ENCODE results near the gene SLC8A3. TPM values are rescaled to one million over a fixed set of nuclear protein-coding genes. Genes with fewer than 3 reads are reported as not detected.

Gene SLC8A3
- total RNA-seq, 2 experiments from 2014 or later = not detected

DNA sequence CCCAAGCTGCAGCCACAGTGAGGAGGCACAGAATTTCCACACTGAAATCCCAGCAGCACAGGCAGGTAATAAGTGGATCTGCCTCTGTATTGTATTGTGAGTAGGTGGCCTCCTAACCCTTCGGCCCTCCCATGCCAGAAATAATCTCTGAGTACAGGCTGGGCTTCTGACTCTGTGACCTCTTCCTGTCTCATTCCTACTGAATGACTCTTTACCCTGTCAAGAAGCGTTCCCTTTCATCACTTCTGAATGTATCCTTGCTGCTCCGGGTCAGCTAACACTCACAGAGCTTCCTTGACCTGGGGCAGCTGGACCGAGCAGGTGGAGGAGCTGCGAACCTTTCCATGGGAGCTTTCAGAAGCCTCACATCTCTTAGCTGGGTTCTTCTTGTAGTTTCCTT, 119.6 kb downstream of the SLC8A3 start:
- ChIA-PET POLR2A (no interaction called here), CTCF (ENCODE audit: unreplicated experiment) (no interaction called here)
- Histone ChIP-seq H3K4me1 (ENCODE audit: insufficient read depth, low read length, poor library complexity, severe bottlenecking) (no peaks in the 10 kb centered on the region), H3K79me2 (ENCODE audit: insufficient read depth, low read depth, low read length) (no peaks in the 10 kb centered on the region), H4K20me1 (ENCODE audit: insufficient read depth, low read length) (no peaks in the 10 kb centered on the region), H3K4me3 (ENCODE audit: low read depth, low read length, poor library complexity, severe bottlenecking) (no peak overlapping the region), H3K27ac (ENCODE audit: low read depth, low read length, poor library complexity, severe bottlenecking) (no peak overlapping the region), H2AFZ (ENCODE audit: low read length) (no peak overlapping the region), H3K9me2 (ENCODE audit: insufficient read depth, low read length) (no peaks in the 10 kb centered on the region), H3K9me3 (ENCODE audit: low read length) (no peaks in the 10 kb centered on the region), H3K36me3 (ENCODE audit: insufficient read depth, low read length) (no peaks in the 10 kb centered on the region), H3K4me2 (ENCODE audit: low read length) (no peak overlapping the region)
- BruUV-seq (replicated peaks) = no TSS peak
- TF ChIP-seq, protein P1, sequence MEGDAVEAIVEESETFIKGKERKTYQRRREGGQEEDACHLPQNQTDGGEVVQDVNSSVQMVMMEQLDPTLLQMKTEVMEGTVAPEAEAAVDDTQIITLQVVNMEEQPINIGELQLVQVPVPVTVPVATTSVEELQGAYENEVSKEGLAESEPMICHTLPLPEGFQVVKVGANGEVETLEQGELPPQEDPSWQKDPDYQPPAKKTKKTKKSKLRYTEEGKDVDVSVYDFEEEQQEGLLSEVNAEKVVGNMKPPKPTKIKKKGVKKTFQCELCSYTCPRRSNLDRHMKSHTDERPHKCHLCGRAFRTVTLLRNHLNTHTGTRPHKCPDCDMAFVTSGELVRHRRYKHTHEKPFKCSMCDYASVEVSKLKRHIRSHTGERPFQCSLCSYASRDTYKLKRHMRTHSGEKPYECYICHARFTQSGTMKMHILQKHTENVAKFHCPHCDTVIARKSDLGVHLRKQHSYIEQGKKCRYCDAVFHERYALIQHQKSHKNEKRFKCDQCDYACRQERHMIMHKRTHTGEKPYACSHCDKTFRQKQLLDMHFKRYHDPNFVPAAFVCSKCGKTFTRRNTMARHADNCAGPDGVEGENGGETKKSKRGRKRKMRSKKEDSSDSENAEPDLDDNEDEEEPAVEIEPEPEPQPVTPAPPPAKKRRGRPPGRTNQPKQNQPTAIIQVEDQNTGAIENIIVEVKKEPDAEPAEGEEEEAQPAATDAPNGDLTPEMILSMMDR (conservative IDR thresholded peaks at IDR 0.05; ENCODE audit: low read length) = no peak
- TF ChIP-seq EZH2phosphoT487 (IDR thresholded peaks at IDR 0.05; ENCODE audit: borderline replicate concordance, low read depth, low read length) = no peak
- DNase-seq (ENCODE audit: low spot score) = no peak
- intact Hi-C loops (cut with micrococcal nuclease; ENCODE audit: unreplicated experiment) = no loop called here

DNA sequence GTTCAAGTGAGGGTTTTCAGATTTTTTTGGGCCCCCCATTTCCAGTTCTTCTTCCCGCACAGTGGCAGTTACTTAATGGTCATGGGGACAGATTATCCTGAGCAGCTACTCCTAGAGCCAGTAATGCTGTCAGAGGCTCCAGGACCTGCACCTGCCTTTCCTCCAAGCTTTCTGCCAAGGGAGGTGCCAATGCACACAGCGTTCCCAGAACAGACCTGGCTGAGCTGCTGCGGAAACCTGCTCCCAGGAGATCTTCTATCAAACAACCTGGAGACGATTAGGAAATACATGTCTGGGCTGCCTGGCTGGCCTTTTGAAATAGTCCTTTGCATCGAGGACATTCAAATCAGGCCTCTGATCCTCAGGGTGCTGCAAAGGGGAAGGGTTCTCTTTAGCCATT, 120.9 kb downstream of the SLC8A3 start:
- Histone ChIP-seq H2AFZ (ENCODE audit: low read length) (no peak overlapping the region), H4K20me1 (ENCODE audit: insufficient read depth, low read length) (no peaks in the 10 kb centered on the region), H3K4me2 (ENCODE audit: low read length) (no peak overlapping the region), H3K79me2 (ENCODE audit: insufficient read depth, low read depth, low read length) (no peaks in the 10 kb centered on the region), H3K9me2 (ENCODE audit: insufficient read depth, low read length) (no peaks in the 10 kb centered on the region), H3K27ac (ENCODE audit: low read depth, low read length, poor library complexity, severe bottlenecking) (no peak overlapping the region), H3K9me3 (ENCODE audit: low read length) (no peaks in the 10 kb centered on the region), H3K4me3 (ENCODE audit: low read depth, low read length, poor library complexity, severe bottlenecking) (no peak overlapping the region), H3K4me1 (ENCODE audit: insufficient read depth, low read length, poor library complexity, severe bottlenecking) (no peaks in the 10 kb centered on the region), H3K36me3 (ENCODE audit: insufficient read depth, low read length) (no peaks in the 10 kb centered on the region)
- no peak for DNase-seq (ENCODE audit: low spot score)
- intact Hi-C loops (cut with micrococcal nuclease; ENCODE audit: unreplicated experiment) = no loop called here
- CTCF ChIA-PET (ENCODE audit: unreplicated experiment) = no interaction called here
- POLR2A ChIA-PET = no interaction called here
- TF ChIP-seq, protein P1 (conservative IDR thresholded peaks at IDR 0.05; ENCODE audit: low read length) = no peak
- no peak for TF ChIP-seq EZH2phosphoT487 (IDR thresholded peaks at IDR 0.05; ENCODE audit: borderline replicate concordance, low read depth, low read length)
- BruUV-seq (replicated peaks) = no TSS peak

DNA sequence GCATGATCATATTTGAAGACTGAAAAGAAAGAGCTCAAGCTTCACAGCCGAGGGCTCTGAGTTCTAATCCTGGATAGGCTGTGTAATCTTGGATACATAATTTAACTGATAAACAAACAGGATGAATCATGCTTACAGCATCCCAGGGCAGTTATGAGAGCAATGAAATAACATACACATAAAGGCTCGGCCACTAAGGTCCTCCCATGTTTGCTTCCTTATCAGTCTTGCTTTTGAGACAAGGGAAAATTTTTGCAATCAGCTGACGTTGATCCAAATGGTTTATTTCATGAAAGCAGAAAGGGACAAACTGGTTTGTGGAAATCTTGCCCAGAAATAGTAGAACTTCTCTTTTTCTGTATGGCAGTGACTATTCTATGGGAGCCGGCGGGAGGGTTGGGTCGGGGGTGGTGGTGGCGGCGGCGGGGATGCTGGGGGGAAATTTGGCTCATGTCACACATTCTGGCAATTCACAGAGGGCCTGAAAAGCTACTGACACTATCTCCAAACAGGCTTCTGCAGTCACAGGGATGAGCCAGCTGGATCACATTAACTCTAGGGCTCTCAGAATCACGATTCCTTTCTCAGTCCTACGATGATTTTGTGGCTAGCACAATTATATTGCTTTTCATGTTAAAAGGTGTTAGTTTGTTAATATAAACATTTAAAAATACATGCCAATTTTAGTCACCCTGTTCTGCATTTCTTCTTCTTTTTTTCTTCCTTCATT, 124.5 kb downstream of the SLC8A3 start:
- POLR2A ChIA-PET = interaction anchor here (0.6 to 1.1 kb wide), 2 partner anchors 12 to 58 kb away, joined by 3 read pairs; no protein-coding TSS in a partner anchor
- TF ChIP-seq EZH2phosphoT487 (IDR thresholded peaks at IDR 0.05; ENCODE audit: borderline replicate concordance, low read depth, low read length) = no peak
- TF ChIP-seq, protein P1 (conservative IDR thresholded peaks at IDR 0.05; ENCODE audit: low read length) = no peak
- CTCF ChIA-PET (ENCODE audit: unreplicated experiment) = no interaction called here

More for the DNA sequence above, 124.5 kb downstream of the SLC8A3 start:
- DNase-seq (ENCODE audit: low spot score) = no peak
- BruUV-seq (replicated peaks) = no TSS peak
- intact Hi-C loops (cut with micrococcal nuclease; ENCODE audit: unreplicated experiment) = no loop called here
- Histone ChIP-seq H3K9me3 (ENCODE audit: low read length) (no peaks in the 10 kb centered on the region), H3K27ac (ENCODE audit: low read depth, low read length, poor library complexity, severe bottlenecking) (no peak overlapping the region), H3K36me3 (ENCODE audit: insufficient read depth, low read length) (no peaks in the 10 kb centered on the region), H4K20me1 (ENCODE audit: insufficient read depth, low read length) (no peaks in the 10 kb centered on the region), H3K4me2 (ENCODE audit: low read length) (no peak overlapping the region), H3K79me2 (ENCODE audit: insufficient read depth, low read depth, low read length) (no peaks in the 10 kb centered on the region), H3K4me3 (ENCODE audit: low read depth, low read length, poor library complexity, severe bottlenecking) (no peak overlapping the region), H3K9me2 (ENCODE audit: insufficient read depth, low read length) (no peaks in the 10 kb centered on the region), H2AFZ (ENCODE audit: low read length) (no peak overlapping the region), H3K4me1 (ENCODE audit: insufficient read depth, low read length, poor library complexity, severe bottlenecking) (no peaks in the 10 kb centered on the region)
